Measurements from ENCODE around the gene ALPK3.

ALPK3 gene

DNA sequence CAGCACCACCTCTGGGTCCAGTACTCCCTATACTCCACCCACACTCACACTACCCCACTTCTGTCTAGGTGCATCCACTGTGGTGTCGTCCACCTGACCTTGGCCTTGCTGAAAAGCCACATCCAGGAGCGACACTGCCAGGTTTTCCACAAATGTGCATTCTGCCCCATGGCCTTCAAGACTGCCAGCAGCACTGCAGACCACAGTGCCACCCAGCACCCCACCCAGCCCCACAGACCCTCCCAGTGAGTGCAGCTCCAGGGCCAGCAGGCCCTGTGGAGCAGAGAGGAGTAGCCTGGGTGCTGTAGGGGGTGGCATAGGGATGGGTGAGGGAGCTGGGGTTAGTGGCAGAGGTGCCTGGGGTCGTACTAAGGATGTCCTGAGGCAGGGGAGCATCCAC is 19.4 kb upstream of the ALPK3 start:
- DNase-seq (ENCODE audit: low spot score): no peak

DNA sequence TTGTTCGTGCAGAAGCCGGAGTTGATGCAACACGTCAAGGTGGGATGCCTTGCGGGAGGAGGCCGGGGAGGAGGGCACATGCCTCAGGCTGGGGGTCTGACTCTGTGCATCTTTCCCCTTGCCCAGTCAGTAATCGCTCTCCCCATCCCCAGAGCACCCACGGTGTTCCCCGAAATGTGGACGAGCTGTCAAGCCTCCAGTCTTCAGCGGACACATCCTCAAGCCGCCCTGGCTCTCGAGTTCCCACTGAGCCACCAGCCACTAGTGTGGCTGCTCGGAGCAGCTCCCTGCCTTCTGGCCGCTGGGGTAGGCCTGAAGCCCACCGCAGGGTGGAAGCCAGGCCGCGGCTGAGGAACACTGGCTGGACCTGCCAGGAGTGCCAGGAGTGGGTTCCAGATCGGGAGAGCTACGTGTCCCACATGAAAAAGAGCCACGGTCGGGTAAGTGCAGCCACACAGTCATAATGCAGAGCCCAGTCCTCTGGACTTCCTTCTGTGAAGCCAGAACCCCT is 18.7 kb upstream of the ALPK3 start:
- no peak for DNase-seq (ENCODE audit: low spot score)

DNA sequence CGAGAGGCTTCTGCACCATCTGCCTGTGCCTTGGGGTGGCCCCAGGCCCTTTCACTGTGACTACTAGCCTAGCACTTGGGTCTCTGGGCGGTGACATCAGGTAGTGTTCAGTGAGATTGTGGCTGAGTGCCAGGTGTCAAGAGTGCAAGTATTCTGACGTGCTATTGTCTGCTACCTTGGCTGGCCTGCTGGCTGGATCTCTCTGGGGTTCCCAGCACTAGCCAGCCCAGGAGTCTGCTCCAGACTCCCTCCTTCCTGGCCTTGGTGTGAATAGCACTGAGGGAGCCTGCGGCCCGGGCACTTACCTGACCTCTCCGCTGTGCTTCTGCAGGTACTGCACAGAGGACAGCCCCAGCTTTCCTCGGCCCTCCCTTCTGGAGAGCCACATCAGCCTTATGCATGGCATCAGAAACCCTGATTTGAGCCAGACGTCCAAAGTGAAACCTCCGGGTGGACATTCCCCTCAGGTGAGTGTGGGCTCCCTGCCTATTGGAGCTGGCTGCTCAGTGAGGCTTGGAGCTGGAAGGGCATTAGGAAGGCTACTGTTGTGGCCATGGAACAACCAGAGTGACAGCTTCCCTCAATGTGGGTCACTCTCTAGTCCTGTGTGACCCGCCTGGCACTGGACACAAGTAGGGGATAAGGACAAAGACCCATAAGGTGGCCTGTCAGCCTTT is 17.5 kb upstream of the ALPK3 start:
- DNase-seq (ENCODE audit: low spot score): no peak

DNA sequence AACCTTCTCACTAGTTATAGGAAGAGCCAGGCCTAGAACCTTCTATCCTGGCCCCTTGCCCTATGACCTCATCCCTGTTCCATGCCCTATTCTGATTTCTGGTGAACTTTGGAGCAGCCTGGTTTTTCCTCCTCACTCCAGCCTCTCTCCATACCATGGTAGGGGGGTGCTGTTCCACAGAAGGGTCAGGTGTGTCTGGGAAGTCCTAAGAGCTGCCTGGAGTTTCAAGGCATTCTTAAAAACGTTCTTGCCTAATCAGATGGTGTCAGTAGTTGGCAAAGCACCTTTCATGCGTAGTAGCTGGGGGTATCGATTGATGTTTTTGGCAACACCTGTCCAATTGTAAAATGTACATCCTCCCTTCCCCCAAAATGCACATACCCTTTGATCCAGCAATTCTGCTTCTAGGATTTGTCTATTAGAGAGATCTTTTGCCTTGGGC is 16.8 kb upstream of the ALPK3 start:
- no peak for DNase-seq (ENCODE audit: low spot score)

DNA sequence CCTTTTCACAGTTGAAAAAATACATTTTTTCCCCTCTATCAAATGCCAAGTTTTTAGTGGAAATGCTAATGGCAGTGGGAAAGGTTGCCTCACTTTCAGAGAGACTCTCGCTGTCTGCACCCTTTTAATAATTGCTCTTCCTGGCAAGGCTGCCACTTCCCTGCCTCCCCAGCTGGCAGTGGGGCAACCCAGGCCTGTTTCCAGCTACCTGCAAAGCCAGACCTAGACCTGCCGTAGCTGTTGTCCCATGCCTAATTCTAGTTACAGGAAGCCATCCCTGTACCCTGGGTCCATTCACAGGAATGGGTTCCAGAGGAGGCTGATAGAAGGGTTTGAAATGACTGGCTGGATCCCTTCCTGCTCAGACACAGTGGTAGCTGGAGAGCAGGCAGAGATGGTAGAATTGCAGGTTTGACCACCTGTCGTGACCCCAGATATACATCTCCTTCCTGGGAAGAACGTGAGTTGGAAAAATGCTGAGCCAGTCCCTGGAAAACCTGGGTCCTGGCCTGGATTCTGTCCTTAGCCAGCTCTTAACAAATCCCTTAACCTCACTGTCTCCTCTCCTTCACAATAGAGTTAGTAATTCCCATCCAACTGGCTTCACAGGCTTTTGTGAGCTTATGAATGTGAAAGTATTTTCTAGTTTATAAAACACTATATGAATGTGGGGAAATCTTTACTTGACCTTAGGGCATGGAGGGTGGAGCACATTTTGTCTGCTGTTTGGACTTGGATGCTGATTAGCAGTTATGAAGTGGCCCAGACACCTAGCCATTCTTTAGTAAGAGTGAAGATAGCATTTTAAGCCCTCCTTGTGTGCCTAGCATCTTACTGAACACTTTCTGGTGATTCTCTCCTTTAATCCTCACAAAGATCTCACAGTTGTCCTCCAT is 12.9 kb upstream of the ALPK3 start:
- DNase-seq (ENCODE audit: low spot score): no peak

DNA sequence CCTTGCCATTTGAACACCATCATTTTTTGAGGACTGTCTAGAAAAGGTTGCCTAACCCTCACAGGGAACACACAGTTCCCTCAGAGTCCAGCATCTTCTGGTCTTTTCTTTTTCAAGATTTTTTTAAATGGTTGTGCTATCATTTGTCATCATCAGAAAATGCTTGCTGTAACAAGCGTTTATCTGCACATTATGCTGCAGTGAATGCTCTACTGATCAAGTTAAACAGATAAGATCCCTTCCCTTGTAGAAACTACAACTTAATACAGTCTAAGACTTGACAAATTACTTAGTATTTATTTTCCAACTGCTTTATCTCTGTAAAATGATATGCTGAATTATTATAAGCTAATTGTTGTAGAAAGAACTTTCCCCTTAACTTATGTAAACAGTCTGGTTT is 11.9 kb upstream of the ALPK3 start:
- DNase-seq (ENCODE audit: low spot score): no peak

DNA sequence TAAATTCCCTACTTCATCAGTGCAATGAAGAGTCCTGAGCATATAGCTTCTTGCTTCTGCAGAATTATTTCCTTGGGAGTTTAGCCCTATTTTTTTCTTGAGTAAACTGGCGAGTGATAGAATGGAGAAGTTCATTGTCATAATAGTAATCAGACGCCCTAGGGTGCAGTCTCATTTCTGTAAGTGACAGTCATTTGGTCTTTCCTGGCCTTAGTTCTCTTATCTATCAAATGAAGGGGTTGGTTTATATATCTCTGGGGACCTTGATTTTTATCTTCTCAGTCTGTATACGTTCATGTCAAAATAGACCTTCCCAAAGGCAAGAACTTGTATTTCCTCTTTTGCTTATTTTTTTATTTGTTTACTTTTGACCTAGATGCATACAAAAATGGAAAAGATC is 9.9 kb upstream of the ALPK3 start:
- DNase-seq (ENCODE audit: low spot score): no peak

DNA sequence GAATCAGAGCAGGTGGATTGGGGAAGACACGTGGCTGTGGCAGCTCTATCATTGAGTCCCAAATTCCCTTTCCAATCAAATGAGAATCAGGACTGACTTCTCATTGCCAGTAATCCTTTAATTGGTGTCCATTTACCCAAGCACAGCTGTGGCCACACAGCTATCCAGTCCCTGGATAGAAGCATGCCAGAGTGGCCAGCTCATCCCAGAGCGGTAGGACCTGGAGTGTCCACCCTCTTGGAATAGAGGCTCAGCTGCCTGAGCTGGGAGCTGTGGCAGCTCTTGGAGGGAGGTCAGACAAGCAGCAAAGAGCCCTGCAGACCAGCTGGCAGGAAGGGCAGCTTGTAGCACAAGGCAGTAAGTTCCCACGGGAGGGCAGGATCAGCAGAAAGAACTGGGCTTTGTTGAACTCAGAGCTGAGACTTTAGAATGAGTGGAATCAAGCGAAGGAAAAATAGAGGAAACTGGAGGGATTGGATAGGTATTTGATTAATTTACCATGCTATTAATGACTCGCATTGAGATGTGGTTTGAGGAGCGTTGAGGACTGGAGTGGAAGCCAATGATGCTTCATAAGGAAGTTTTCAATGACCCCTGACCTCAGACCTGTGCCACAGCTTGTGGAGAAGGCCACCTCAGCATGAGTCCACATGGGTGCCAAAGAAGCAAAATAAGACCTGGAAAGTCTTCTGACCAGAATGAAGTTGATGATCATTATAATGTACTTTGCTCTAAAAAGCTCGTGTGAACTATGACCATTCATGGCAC is 6.9 kb upstream of the ALPK3 start:
- no peak for DNase-seq (ENCODE audit: low spot score)

DNA sequence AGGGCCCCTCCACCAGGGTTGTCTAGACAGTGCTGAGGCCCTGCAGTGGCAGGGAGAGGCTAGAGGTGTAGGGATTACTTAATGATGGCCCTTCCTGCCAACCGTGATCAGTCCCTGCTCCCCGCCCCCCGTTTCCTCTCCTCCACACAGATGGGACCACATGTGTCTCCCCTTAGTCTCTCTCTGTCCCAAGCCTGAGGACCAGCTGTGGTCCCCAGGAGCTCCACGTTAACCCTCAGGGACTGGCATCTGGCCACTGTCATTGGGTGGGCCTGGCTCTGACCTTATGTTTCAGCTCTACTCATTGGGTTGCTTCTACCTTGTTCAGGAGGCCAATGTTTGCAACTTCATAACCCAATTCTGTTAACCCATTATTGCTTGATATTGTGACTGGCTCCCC is 6.0 kb upstream of the ALPK3 start:
- no peak for DNase-seq (ENCODE audit: low spot score)

DNA sequence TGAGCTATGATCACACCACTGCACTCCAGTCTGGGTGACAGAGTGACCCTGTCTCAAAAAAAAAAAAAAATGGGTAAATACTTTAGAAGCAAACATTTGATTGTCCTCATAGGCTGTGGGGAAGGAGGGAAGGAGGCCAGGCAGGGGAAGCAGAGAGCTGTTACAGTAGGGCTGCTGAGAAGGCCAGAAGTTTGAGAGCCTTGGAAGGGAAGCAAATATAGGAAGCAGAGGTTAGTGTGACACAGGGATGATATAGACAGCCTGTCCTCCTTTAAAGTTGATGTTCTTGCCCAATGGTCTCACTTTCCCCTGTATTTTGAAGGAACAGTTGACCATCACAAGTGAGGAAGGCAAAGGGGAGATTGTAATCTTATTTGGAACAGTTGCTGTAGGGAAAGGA is 5.3 kb upstream of the ALPK3 start:
- no peak for DNase-seq (ENCODE audit: low spot score)

DNA sequence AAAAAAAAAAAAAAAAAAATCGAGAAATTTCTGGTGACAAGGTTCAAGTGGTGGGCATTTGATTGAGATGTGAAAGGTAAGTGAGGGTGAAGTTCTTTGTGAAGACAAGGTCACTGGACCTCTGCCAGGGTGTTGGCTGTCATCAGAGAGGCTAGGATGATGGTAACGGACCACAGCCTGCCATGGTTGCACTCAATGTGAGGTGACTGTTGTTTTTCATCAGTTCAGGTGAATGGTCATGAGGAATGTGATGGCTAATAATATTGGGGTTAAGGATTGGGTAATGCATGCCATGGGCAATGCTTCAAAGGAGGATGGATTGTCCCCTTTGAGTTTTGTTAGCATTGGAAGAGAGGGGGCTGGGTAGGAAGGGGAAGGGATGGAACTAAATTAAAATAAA is 4.3 kb upstream of the ALPK3 start:
- DNase-seq (ENCODE audit: low spot score): no peak

DNA sequence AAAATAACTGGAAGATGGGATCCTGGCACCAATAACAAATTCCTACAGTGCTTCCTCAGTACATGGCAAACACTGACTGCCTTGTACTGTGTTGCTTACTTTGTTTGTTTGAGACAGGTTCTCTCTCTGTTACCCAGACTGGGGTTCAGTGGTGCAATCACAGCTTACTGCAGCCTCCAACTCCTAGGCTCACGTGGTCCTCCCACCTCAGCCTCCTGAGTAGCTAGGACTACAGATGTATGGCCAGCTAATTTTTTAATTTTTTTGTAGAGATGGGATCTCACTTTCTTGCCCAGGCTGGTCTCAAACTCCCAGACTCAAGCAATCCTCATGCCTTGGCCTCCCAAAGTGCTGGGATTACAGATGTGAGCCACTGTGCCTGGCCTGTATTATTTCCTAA is 3.7 kb upstream of the ALPK3 start:
- no peak for DNase-seq (ENCODE audit: low spot score)

DNA sequence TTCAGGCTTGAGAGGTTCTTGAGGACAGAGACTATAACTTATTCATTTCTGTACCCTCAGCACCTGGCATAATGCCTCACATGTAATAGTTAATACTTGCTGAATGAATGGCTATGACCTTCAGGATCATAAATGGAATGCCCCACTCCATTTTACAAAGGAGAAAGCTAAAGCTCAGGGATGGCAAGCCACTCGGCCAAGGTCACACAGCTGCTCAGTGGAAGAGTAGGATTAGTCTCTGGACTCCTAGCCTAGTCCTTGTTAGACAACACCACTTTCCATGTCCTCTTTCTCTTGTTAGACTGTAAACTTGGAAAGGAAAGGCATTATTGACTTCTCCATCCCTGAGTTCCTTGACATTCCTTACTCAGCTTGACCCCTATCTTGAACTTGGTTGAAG is 3.2 kb upstream of the ALPK3 start:
- no peak for DNase-seq (ENCODE audit: low spot score)

DNA sequence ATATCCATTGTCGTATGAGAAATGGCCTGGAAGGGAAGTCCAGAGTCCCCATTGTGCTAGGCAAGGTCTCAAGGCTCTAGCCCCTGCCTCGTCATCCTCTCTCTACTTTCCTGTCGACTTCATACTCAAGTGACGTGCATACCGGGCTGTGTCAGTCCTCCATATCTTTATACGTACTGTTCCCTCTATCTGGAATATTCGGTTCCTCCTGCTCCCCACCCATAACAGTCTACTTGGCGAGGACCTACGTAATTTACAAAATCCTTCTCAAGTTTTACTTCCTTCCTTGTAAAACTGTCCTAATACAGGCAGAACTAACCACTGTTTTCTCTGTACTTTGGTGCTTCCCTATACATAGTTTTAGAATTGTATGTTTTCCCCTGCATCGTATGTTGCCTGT is 2.2 kb upstream of the ALPK3 start:
- no peak for DNase-seq (ENCODE audit: low spot score)

DNA sequence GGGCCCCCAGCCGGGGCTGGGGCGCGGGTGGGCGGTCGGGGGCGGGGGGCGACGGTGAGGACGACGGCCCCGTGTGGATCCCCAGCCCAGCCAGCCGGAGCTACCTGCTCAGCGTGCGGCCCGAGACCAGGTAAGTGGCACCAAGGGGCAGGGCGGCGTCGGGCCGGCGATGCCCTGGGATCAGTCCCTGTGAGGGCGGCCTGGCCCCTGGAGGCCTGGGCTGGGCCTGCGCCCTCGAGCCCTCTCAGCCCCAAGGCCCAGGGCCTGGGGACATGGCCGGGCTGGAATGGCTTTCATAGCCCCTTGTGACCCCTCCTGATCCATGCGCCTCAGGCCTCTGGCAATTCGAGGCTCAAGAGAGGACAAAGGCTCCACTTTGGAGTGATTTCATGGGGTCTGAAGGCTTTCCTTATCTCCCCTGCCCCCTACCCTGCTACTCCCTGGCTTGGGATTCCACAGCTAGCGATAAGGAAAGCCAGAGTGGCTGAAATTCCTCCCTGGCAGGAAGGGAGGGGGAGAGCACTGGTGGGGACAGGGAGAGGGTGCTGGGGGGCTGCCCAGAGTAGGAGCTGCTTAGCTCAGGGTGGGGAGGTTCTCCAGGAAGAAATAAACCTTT is 418 bp downstream of the ALPK3 start:
- no peak for DNase-seq (ENCODE audit: low spot score)

DNA sequence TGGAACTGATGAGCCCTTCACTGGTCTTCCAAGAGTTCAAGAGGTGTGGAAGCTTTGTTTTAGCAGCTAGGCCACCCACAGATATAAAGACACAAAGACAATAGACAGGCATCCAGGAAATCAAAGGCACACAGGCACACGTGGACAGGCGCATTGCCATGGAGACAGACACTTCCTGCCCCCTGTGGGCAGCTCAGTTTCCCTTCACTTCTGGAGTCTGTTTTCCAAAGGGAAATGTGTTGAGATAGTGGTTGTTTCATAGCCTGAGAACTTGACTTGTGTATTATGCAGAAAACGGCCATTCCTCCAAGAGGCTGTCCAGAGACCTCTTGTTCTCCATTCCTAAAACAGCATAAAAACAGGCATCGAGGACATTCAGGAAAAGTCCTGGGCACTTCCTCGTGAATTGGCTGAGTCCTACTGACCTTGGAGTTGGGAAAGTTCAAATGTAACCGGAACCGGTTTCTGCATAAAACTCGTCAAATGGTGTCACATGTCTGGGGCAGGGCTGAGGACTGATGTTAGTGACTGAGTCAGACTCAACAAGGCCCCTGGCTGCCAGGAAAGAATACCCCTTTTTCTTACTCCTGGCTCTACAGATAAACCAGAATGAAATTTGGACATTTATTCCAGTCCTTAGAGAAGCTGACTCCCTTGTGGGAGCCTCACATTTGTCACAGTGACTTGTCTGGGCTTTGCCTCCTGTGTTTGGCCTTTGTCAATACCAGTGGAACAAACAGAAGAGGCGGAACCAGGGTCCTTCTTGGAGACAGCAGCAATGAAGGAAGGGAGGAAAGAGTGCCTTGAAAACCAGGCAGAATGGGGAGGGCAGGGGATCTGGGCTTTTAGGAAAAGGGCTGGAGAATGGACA is 1.3 kb downstream of the ALPK3 start:
- DNase-seq (ENCODE audit: low spot score): peak; percentile 16

DNA sequence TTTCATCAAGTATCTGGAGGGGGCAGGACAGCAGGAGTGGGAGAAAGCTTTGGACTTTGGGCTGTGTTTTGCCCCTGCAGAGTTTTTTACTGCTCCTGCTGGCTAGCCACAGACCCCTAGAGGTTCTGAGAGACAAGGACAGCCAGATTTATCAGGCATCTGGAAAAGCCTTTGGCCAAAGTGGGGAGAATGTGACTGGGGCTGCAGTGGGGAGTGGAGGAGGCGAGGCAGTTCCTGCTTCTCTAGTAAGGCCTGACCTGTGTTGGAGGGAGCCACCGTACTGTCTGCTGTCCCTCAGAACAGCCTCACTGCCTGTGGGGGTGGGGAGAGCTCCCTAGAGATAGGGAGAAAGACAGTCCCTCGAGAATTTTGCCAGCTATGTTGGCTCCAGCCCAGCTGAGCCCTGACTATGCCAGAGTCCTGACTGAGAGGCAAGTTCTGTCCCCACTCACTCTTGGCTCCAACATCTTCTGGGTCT is 2.2 kb downstream of the ALPK3 start:
- no peak for DNase-seq (ENCODE audit: low spot score)

DNA sequence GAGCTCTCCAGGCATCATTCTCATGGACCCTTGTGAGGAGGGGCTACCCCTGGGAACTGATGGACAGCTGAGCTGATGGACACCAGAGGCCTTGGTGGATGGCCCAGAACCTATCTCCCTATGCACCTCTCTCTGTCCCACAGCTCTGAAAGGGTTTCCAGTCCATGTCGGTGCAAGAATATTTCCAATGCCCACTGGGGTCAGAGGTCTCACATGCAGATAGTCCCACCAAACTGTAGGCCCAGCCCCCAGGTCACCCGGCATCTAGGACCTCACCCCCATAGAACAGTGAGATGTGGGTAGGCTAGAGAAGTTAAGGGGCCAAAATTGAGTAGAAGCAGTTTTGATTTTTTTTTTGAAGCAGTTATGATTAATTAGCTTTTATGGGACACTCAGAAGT is 2.6 kb downstream of the ALPK3 start:
- no peak for DNase-seq (ENCODE audit: low spot score)

DNA sequence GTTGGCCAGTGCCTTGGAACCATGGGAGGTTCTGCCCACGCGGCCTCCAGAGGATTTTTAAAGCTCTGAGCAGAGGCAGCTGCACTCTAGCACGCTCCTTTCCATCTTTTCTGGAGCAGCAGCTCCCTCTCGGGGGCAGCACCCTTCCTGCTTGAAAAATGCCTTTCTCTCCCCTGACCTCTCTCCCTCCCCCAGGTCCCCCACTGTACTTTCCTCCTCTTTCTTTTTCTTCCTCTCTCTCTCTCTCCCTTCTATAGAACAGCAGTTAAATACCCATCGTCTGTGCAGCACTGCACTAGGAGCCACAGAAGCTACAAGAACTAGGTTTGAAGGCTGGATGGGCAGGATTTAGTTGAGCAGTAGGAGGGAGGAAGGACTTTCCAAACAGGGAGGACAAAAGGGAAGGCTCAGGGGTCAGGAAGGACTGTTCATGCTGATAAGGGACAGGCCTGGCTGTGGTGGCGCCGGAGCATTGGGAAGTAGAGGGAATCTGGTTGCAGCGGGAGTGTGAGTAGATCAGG is 4.4 kb downstream of the ALPK3 start:
- DNase-seq (ENCODE audit: low spot score): no peak

DNA sequence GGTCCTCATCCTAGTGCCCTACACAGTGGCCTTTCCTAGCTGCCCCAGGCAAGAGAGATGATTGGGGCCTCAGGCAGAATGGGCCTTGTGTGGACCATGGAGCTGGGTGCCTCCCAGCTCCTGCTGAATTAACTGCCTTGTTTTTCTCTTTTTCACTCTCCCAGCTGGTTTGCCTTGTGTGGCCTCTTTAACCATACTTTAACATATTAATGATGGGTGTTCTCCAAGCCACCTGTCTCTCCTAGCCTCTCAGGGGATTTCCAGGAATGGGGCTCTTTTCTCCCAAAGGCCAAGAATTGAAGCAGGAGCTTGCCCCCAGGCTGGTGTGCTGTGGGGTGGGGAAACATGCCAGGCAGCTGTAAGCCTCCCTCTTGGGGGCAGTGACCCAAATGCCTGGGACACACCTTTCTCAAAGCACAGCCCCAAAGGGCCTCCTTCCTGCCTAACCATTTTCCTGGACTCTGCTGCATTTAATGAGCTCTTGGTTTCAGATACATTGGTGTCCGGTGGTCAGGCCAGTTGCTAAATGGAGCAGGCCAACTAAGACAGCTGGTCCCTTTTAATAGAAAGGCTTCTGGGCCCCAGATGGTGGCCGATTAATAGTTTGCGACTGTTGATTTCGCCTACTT is 5.6 kb downstream of the ALPK3 start:
- no peak for DNase-seq (ENCODE audit: low spot score)
